ENCODE measurements around the gene MIPOL1. TPM values are rescaled to one million over a fixed set of nuclear protein-coding genes. Genes with fewer than 3 reads are reported as not detected.

Gene MIPOL1
- total RNA-seq, 1 experiment from 2014 or later: 13.1 TPM

Other genes starting within 250 kb of the MIPOL1 start
- 0.38 and 3.2 TPM in 2 replicates for gene SLC25A21, start 25.3 kb upstream of the MIPOL1 start, total RNA-seq (2021)